ENCODE measurements around the gene MXRA8. TPM values are rescaled to one million over a fixed set of nuclear protein-coding genes. Genes with fewer than 3 reads are reported as not detected.

MXRA8 gene
- total RNA-seq, 1 donor from 2014 or later, result 20.2 TPM

DNA sequence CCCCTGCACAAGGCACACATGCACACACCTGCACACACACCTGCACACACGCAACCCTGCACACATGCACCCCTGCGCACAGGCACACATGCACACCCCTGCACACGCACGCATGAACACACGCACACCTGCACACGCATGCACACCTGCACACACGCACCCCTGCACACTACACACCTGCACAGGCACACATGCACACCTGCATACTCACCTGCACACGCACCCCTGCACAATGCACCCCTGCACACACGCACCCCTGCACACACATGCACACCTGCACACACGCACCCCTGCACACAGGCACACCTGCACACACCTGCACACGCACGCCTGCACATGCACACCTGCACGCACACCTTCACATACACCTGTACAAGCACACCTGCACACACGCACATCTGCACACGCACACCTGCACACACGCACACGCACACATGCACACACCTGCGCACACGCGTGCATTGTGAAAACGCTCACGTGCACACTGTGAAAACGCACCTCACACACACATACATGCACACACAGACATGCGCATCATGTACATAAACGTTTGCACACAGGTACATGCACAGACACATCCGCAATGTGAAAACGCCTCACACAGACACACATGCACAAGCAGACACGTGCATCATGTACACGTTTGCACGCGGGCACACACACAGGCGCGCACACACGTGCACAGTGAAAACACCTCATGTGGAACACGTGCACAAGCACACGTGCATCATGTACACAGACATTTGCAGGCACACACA is 17.4 kb downstream of the MXRA8 start:
- TF ChIP-seq, protein P1, sequence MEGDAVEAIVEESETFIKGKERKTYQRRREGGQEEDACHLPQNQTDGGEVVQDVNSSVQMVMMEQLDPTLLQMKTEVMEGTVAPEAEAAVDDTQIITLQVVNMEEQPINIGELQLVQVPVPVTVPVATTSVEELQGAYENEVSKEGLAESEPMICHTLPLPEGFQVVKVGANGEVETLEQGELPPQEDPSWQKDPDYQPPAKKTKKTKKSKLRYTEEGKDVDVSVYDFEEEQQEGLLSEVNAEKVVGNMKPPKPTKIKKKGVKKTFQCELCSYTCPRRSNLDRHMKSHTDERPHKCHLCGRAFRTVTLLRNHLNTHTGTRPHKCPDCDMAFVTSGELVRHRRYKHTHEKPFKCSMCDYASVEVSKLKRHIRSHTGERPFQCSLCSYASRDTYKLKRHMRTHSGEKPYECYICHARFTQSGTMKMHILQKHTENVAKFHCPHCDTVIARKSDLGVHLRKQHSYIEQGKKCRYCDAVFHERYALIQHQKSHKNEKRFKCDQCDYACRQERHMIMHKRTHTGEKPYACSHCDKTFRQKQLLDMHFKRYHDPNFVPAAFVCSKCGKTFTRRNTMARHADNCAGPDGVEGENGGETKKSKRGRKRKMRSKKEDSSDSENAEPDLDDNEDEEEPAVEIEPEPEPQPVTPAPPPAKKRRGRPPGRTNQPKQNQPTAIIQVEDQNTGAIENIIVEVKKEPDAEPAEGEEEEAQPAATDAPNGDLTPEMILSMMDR (IDR thresholded peaks at IDR 0.05; ENCODE audit: borderline replicate concordance), result no peak
- peaks cover 54% of the 10 kb centered on the region for H3K36me3 ChIP-seq
- H3K4me3 ChIP-seq, result no peak overlapping the region
- no peaks in the 10 kb centered on the region for H3K27me3 ChIP-seq (ENCODE audit: low read depth)
- H3K9me3 ChIP-seq (replicated peaks), result no peaks in the 10 kb centered on the region
- intact Hi-C loops (cut with micrococcal nuclease), result no loop called here
- DNase-seq, result no peak
- peaks cover 26% of the 10 kb centered on the region for H3K4me1 ChIP-seq
- no peak overlapping the region for H3K27ac ChIP-seq (replicated peaks)

- Histone ChIP-seq H3K4me3 (no peak overlapping the region), H3K27me3 (ENCODE audit: low read depth) (no peaks in the 10 kb centered on the region), H3K36me3 (peaks cover 61% of the 10 kb centered on the region), H3K27ac (replicated peaks) (no peak overlapping the region), H3K9me3 (replicated peaks) (no peaks in the 10 kb centered on the region), H3K4me1 (peaks cover 18% of the 10 kb centered on the region)
- TF ChIP-seq, protein P1 (IDR thresholded peaks at IDR 0.05; ENCODE audit: borderline replicate concordance), result no peak
- intact Hi-C loops (cut with micrococcal nuclease), result no loop called here
- DNase-seq, result no peak
Measured at GRCh38 chr1:1340185-1340584, 18.2 kb downstream of the MXRA8 start.

DNA sequence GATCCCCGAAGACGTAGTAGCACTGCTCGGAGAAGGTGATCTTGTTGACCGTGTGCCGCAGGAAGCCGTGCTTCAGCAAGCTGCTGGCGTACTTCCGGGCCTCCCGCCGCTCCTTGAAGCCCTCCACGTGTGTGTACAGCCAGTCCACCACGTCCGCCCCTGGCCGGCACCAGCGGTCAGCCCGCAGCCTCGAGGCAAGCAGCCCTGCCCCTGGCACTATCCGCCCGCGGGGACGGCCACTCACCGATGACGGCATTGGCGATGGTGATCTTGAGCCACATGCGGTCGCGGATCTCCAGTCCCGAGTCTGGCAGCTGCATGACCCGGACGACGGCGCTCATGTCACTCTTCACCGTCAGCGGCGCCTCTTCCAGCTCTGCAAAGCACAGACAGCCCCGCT is 20.1 kb downstream of the MXRA8 start:
- no peaks in the 10 kb centered on the region for H3K27me3 ChIP-seq (ENCODE audit: low read depth)
- no peak for DNase-seq
- H3K36me3 ChIP-seq, result peaks cover 61% of the 10 kb centered on the region
- H3K4me3 ChIP-seq, result no peak overlapping the region
- no peak overlapping the region for H3K27ac ChIP-seq (replicated peaks)
- H3K4me1 ChIP-seq, result no peaks in the 10 kb centered on the region
- intact Hi-C loops (cut with micrococcal nuclease), result no loop called here
- no peaks in the 10 kb centered on the region for H3K9me3 ChIP-seq (replicated peaks)
- TF ChIP-seq, protein P1 (IDR thresholded peaks at IDR 0.05; ENCODE audit: borderline replicate concordance), result no peak

- DNase-seq, result no peak
- TF ChIP-seq, protein P1 (IDR thresholded peaks at IDR 0.05; ENCODE audit: borderline replicate concordance), result no peak
- intact Hi-C loops (cut with micrococcal nuclease), result no loop called here
- Histone ChIP-seq H3K4me3 (no peak overlapping the region), H3K27me3 (ENCODE audit: low read depth) (no peaks in the 10 kb centered on the region), H3K4me1 (no peaks in the 10 kb centered on the region), H3K36me3 (peaks cover 61% of the 10 kb centered on the region), H3K27ac (replicated peaks) (no peak overlapping the region), H3K9me3 (replicated peaks) (no peaks in the 10 kb centered on the region)
Measured at GRCh38 chr1:1337793-1338147, 20.6 kb downstream of the MXRA8 start.

GRCh38 chr1:1336931-1337792 is 21.2 kb downstream of the MXRA8 start:
- Histone ChIP-seq H3K4me1 (no peaks in the 10 kb centered on the region), H3K36me3 (peaks cover 61% of the 10 kb centered on the region), H3K9me3 (replicated peaks) (no peaks in the 10 kb centered on the region), H3K4me3 (no peak overlapping the region), H3K27me3 (ENCODE audit: low read depth) (no peaks in the 10 kb centered on the region), H3K27ac (replicated peaks) (no peak overlapping the region)
- TF ChIP-seq, protein P1 (IDR thresholded peaks at IDR 0.05; ENCODE audit: borderline replicate concordance), result no peak
- intact Hi-C loops (cut with micrococcal nuclease), result no loop called here
- no peak for DNase-seq
